Esophagus muscularis mucosa (tissue), 4 donors: ENCODE data around the gene GNG12.

Experiments
- CTCF ChIP-seq, 3 experiments: fragments of 200-600 bp in 2 of 3; fragments of 450-650 bp in 1 of 3; sonication (generic) in 2 of 3; IDR thresholded peaks; one replicate each; pipeline ENCODE4 v1.5.1; 2017 to 2019; ENCODE audit warnings: antibody characterized with exemption in 3 of 3, mild to moderate bottlenecking in 2 of 3, moderate library complexity in 1 of 3
- EP300 ChIP-seq: sonication (generic); formaldehyde crosslinking; IDR thresholded peaks from one replicate; pipeline ENCODE4 v1.6.1; 2017; ENCODE audit warnings: antibody characterized with exemption
- POLR2A ChIP-seq: fragments of 450-650 bp; IDR thresholded peaks from one replicate; pipeline ENCODE4 v1.6.1; 2017; ENCODE audit warnings: antibody characterized with exemption, moderate library complexity, mild to moderate bottlenecking, low read depth
- POLR2AphosphoS5 ChIP-seq, 2 donors: sonication (generic); formaldehyde crosslinking; IDR thresholded peaks; one replicate each; pipeline ENCODE4 v1.6.1; 2017; ENCODE audit warnings: antibody characterized with exemption in 2 of 2

DNA sequence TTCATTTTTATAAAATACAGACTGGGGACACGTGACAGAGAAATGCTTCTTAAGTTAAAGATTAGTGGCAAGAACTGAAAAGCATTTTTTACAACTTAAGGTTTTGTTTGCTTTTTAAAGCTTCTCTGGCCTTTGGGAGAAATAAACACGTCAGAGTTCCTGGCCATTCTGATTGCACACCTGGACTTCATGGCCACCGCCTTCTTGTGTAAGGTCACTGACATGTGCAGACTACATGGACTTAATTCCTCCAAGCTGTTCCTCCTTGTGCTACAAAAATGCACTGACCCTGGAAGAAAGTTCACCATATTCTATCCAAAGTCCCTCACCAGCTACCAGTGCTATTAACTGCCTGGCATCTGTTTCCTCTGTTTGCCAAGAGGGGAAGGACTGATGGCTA lies 92.1 kb downstream of the GNG12 start:
- no peak for TF ChIP-seq POLR2AphosphoS5 (IDR thresholded peaks at IDR 0.05)
- TF ChIP-seq CTCF (IDR thresholded peaks at IDR 0.05), result no peak
- no peak for TF ChIP-seq EP300
- no peak for TF ChIP-seq POLR2A
